Heart right ventricle (tissue), 16 donors: ENCODE results near the gene YBX1. TPM values are rescaled to one million over a fixed set of nuclear protein-coding genes. Genes with fewer than 3 reads are reported as not detected.
A peak's percentile ranks its signal among the peaks of the same experiment; 100 is the strongest.

Source experiments
- ATAC-seq, 8 donors: fragments of 200-7000 bp; cut with Tn5 transposase; one replicate each; pipeline ENCODE4 v1.9.1; 2020; ENCODE audit warnings: mild to moderate bottlenecking in 8 of 8, moderate library complexity in 8 of 8, moderate number of reproducible peaks in 1 of 8
- DNase-seq, 2 donors: peaks; one replicate each; pipeline ENCODE4 v3.0.0-alpha.2; 2020
- H3K27ac ChIP-seq, 10 donors: fragments of 200-600 bp; sonication (generic) in 2 of 10; one replicate each; pipeline versions ENCODE4 v1.5.0 to v1.8.0; 2020 to 2022; ENCODE audit warnings: mild to moderate bottlenecking in 3 of 10
- H3K27me3 ChIP-seq, 7 donors: fragments of 200-600 bp; one replicate each; pipeline ENCODE4 v1.8.0; 2021 to 2022; ENCODE audit warnings: mild to moderate bottlenecking in 2 of 7
- H3K36me3 ChIP-seq, 9 donors: fragments of 200-600 bp; sonication (generic) in 1 of 9; one replicate each; pipeline versions ENCODE4 v1.5.0 to v1.8.0; 2020 to 2022; ENCODE audit warnings: mild to moderate bottlenecking in 2 of 9
- H3K4me1 ChIP-seq, 9 donors: fragments of 200-600 bp; sonication (generic) in 1 of 9; one replicate each; pipeline versions ENCODE4 v1.5.0 to v1.8.0; 2020 to 2022; ENCODE audit warnings: mild to moderate bottlenecking in 4 of 9
- H3K4me3 ChIP-seq, 10 donors: fragments of 200-600 bp; sonication (generic) in 2 of 10; one replicate each; pipeline versions ENCODE4 v1.5.0 to v1.8.0; 2020 to 2022; ENCODE audit warnings: mild to moderate bottlenecking in 7 of 10, moderate library complexity in 2 of 10
- H3K9me3 ChIP-seq, 11 donors: fragments of 200-600 bp in 10 of 11; sonication (generic) in 2 of 11; one replicate each; pipeline versions ENCODE4 v1.5.0 to v1.8.0; 2013 to 2022; ENCODE audit warnings: mild to moderate bottlenecking in 2 of 11, control low read depth in 1 of 11, moderate library complexity in 1 of 11
- CTCF ChIP-seq, 9 donors: fragments of 200-600 bp; sonication (generic) in 2 of 9; IDR thresholded peaks; one replicate each; pipeline versions ENCODE4 v1.5.0 to v1.8.0; 2021 to 2022; ENCODE audit warnings: antibody characterized with exemption in 9 of 9, mild to moderate bottlenecking in 5 of 9, moderate library complexity in 1 of 9
- WGBS, 2 donors: extraction: QIAGEN DNeasy Blood & Tissue Kit; methylation state at CpG; one replicate each; pipeline ENCODE4 v1.1.7; 2013; ENCODE audit warnings: inconsistent platforms in 1 of 2; 5-methylcytosine and 5-hydroxymethylcytosine counted together
- intact Hi-C, 10 donors: fragments of 100-400 bp; cut with DNase I; formaldehyde crosslinking; loops; one replicate each; pipeline versions ENCODE4 v1.11.1 to v1.14.2; 2022
- polyA plus RNA-seq, 2 donors: library from polyadenylated mRNA; stranded (reverse); fragments of 200-250 nt; gene quantifications; one replicate each; pipeline ENCODE4 v1.2.3, GENCODE V29; 2013
- total RNA-seq, 10 donors: library from RNA; stranded (reverse); fragmentation: NEBNext Ultra II Directional in 3 of 10; extraction: Animal tissue kit (Norgen Biotek cat#: 25700) in 3 of 10; gene quantifications; one replicate each; pipeline versions ENCODE4 v1.2.1 to v1.2.4, GENCODE V29; 2021 to 2023
- donor health status: Arrhythmogenic right ventricular cardiomyopathy.
- donor health status: ischemic (EF 13 %, LVEDD 7.1; RV severe dilation, severe dysfunction).
- donor health status: healthy with polysubstance abuse.
- donor health status: DM: no; HTN: yes; CAD: no.
- donor health status: DM: no; HTN: no; CAD: no.
- donor health status: ischemic (EF 25% LVEDD 6.9; RV normal size, moderate dysfunction).
- donor health status: ischemic (EF 25% LVEDD 5.7; RV mildly dilated, moderate dysfunction).
- donor health status: healthy.
- donor health status: DM: yes; HTN: yes; CAD: no.
- donor health status: Ischemic cardiomyopathy.
- donor health status: ischemic (EF 35%, LVEDD 5.7; RV mildly dilated, moderate dysfunction).
- donor health status: nonischemic (EF 11% LVEDD 7.7; RV severe dilation, severe dysfunction).
- donor health status: DM: yes; HTN: yes; CAD: no.
- donor health status: PGD.
- donor health status: ischemic (EF 29% LVEDD 5.4; RV normal size, mild dysfunction).
- donor health status: nonischemic (EF 23%, LVEDD 6.1; RV moderate dilation, normal function).

Gene YBX1
- total and polyA plus RNA-seq, 12 donors = 300 to 1,036 (median 777) TPM

DNA sequence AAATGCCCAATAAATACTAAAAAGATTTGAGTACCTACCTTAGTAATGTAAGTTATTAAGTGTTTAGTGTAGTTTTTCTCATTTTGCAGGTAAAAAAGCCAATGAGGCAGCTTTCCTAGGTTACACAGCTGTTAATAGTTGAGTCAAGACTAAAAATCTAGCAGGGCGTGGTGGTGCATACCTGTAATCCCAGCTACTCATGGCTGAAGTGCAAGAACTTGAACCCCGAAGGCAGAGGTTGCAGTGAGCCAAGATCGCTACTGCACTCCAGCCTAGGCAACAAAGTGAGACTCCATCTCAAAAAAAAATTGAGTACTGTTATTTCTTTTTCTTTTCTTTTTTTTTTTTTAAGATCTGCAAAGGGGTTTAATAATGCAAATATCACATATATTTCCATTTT lies 7.7 kb downstream of the YBX1 start:
- Histone ChIP-seq H3K27ac (no peak overlapping the region), H3K9me3 (no peaks in the 10 kb centered on the region), H3K4me3 (no peak overlapping the region), H3K36me3 (peaks cover 0 to 70% (median 0%) of the 10 kb centered on the region in 9 donors), H3K4me1 (peaks cover 2 to 95% (median 81%) of the 10 kb centered on the region in 9 donors), H3K27me3 (no peaks in the 10 kb centered on the region)
- no peak for TF ChIP-seq CTCF (IDR thresholded peaks at IDR 0.05)
- intact Hi-C loops = loop anchor here in 2 of 10 donors (10.0 kb wide), 2 partner anchors 345 to 355 kb away; partner anchors contain the start of gene FOXJ3 (in 1 of the 2)
- 84 to 93% methylated on average over 3 of the region's 3 CpGs for WGBS, 2 donors
- no peak for DNase-seq
- ATAC-seq = no peak

- H3K27me3 ChIP-seq = no peaks in the 10 kb centered on the region
- ATAC-seq = no peak
- 74 to 79% methylated on average over 1 of the region's 1 CpG for WGBS, 2 donors
- no peak overlapping the region for H3K4me3 ChIP-seq
- DNase-seq = no peak
- intact Hi-C loops = no loop called here
- peaks cover 0 to 76% (median 0%) of the 10 kb centered on the region in 9 donors for H3K36me3 ChIP-seq
- no peak overlapping the region for H3K27ac ChIP-seq
- TF ChIP-seq CTCF (IDR thresholded peaks at IDR 0.05) = peak in 4 of 9 donors; percentile 11 to 36 (median 26)
- no peaks in the 10 kb centered on the region for H3K9me3 ChIP-seq
- H3K4me1 ChIP-seq = peaks cover 2 to 88% (median 73%) of the 10 kb centered on the region in 9 donors
These were observed 8.4 kb downstream of the YBX1 start for GRCh38 chr1:42690477-42691156.

DNA sequence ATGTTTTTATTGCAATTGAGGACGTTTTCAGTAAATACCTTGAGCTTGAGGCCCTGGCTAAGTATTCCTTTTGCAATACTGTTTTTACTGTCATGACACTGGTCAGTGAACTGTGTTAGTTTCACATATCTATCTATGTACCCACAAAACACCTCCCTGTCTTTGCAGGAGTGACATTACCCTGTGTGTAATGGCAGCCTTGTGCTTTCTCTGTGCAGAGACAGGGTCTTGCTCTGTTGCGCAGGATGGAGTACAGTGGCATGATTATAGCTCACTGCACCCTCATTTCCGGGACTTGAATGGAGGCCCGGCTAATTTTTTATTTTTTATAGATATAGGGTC lies 8.9 kb downstream of the YBX1 start:
- 64 to 72% methylated on average over 4 of the region's 4 CpGs for WGBS, 2 donors
- no peak for ATAC-seq
- DNase-seq = no peak
- H3K4me1 ChIP-seq = peaks cover 2 to 83% (median 68%) of the 10 kb centered on the region in 9 donors
- H3K27me3 ChIP-seq = no peaks in the 10 kb centered on the region
- H3K36me3 ChIP-seq = peaks cover 0 to 76% (median 0%) of the 10 kb centered on the region in 9 donors
- H3K9me3 ChIP-seq = no peaks in the 10 kb centered on the region
- no peak overlapping the region for H3K27ac ChIP-seq
- no peak overlapping the region for H3K4me3 ChIP-seq
- intact Hi-C loops = no loop called here
- TF ChIP-seq CTCF (IDR thresholded peaks at IDR 0.05) = no peak

DNA sequence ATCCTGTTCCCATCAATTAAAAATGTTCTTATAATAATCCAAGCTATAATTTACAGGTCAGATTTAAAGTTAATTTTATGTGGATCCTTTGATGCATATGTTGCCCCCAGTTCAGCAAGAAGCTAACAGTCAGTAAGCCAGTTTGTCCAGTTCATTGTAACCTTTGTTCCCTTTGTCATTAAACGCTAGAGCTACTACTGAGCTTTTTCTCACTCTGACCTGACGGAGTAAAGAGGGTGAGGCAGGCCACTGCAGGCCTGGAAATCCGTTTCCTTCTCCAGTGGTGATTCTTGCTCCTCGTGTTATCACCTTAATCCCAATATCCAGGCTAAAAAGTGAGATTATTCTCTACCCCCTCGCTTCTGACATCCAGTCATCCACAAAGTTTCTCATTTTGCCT lies 10.2 kb downstream of the YBX1 start:
- Histone ChIP-seq H3K4me3 (no peak overlapping the region), H3K27ac (no peak overlapping the region), H3K4me1 (peaks cover 2 to 69% (median 55%) of the 10 kb centered on the region in 9 donors), H3K9me3 (no peaks in the 10 kb centered on the region), H3K36me3 (peaks cover 0 to 76% (median 7%) of the 10 kb centered on the region in 9 donors), H3K27me3 (no peaks in the 10 kb centered on the region)
- DNase-seq (no peak), ATAC-seq (no peak)
- intact Hi-C loops = no loop called here
- TF ChIP-seq CTCF (IDR thresholded peaks at IDR 0.05) = no peak
- WGBS, 2 donors = 55 to 58% methylated on average over 5 of the region's 5 CpGs
